ENCODE data around the gene GALNT7.
"Not testable (repeated sequence)": the region's sequence is repeated elsewhere in the genome, so short reads cannot be mapped to it uniquely, and the experiment has no call there.

GALNT7 gene

DNA sequence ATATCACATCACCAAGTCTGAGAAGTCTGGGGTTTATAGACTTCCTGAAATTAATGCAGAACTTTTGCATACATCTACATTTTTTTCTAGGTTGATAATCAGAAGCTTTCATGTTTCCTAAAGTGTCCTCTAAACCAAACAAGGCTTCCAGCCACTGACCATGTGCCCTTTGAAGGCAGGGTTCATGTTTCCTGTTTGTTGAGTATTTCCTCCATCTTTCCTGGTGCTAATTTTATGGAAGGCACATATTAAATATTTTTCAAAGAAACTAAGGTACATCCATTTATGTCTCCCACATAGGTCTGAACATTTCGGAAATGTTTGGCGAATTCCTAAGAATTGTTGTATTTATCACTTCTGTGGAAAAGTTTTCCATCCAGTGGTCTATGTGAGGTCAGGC, 5.6 kb downstream of the GALNT7 start:
- Mint-ChIP-seq H3K4me1 (ENCODE audit: low read depth) (peaks cover 45% of the 10 kb centered on the region), H3K27me3 (no peaks in the 10 kb centered on the region), H3K36me3 (ENCODE audit: low read depth) (peaks cover 3% of the 10 kb centered on the region), H3K27ac (no peak overlapping the region), H3K4me3 (no peak overlapping the region), H3K9me3 (no peaks in the 10 kb centered on the region)
- DNase-seq, result no peak

DNA sequence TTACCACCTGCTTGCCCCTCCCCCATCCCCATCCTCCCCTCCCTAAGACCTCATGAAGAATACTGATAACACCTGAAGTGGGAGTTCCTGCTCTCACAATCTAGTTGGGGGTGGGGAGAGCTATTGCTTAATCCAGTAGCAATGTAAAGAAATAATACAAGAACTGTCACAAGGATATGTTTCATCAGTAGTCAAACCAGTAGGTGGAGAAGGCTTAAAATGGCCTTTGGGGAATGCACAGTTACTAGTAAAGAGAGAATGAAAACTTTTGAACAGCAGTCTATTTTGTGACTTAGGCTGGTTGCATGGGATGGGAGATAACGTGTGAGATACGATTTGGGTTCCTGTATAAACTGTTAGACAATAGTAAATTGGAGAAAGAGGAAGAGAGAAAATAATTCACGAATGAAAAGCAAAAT, 6.0 kb downstream of the GALNT7 start:
- no peak overlapping the region for H3K4me3 Mint-ChIP-seq
- H3K27me3 Mint-ChIP-seq, result no peaks in the 10 kb centered on the region
- peaks cover 3% of the 10 kb centered on the region for H3K36me3 Mint-ChIP-seq (ENCODE audit: low read depth)
- peaks cover 48% of the 10 kb centered on the region for H3K4me1 Mint-ChIP-seq (ENCODE audit: low read depth)
- no peak for DNase-seq
- no peaks in the 10 kb centered on the region for H3K9me3 Mint-ChIP-seq
- H3K27ac Mint-ChIP-seq, result no peak overlapping the region

DNA sequence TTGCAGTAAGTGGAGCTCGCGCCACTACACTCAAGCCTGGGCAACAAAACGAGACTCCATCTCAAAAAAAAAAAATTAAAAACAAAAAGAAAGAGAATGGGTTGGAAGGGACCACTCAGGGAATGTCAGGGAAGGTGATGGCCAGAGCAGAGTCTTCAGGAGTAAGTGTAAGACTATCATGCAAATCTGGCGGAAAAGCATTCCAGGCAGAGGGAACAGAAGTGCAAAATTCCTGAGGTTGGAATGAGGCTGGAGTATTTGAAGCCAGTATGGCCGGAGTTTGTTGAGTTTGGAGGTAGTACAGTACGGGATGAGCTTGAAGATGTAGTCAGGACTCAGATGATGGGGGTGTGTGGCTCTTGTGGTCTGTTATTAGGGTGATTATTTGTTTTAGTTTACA, 7.4 kb downstream of the GALNT7 start:
- Mint-ChIP-seq H3K27me3 (no peaks in the 10 kb centered on the region), H3K27ac (no peak overlapping the region), H3K9me3 (no peaks in the 10 kb centered on the region), H3K36me3 (ENCODE audit: low read depth) (no peaks in the 10 kb centered on the region), H3K4me1 (ENCODE audit: low read depth) (peaks cover 41% of the 10 kb centered on the region), H3K4me3 (no peak overlapping the region)
- DNase-seq, result no peak

DNA sequence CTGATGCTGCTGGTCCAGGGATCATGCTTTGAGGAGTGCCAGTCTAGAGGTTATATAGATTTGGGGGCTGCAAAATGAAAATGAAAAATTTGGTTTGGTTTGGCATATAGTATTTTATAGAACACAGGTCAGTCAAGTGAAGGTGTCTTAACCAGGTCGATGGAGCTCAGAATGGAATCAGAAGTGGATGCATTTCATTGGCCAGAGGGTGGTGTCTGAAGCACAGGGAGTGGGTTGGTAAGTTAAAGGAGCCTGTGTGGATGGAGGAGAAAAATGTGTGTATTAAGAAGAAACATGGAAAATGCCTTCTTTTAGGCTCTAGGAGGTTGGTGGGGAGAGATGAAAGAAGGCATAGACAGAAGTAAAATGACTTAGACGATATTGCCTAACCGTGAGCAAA, 8.6 kb downstream of the GALNT7 start:
- DNase-seq, result no peak
- Mint-ChIP-seq H3K27ac (no peak overlapping the region), H3K9me3 (no peaks in the 10 kb centered on the region), H3K27me3 (no peaks in the 10 kb centered on the region), H3K36me3 (ENCODE audit: low read depth) (no peaks in the 10 kb centered on the region), H3K4me3 (no peak overlapping the region), H3K4me1 (ENCODE audit: low read depth) (peaks cover 40% of the 10 kb centered on the region)

DNA sequence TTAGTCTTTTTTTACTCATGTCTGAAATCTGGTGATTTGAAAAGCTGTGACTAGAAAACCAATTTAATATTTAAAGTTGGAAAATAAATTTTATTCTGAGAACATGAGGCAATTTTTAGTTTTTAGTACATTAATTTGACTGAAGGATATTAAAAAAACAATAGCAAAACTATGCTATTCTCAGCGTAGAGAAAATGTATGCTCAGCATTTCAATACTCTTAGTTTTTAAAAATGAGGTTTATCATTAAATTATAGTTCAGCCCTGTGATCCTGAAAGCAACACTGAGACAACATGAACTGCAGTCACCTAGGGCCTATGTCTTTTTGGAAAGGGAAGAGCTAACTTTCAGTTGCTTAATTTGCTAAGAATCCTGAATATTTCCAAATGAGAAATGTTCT, 9.5 kb downstream of the GALNT7 start:
- Mint-ChIP-seq H3K9me3 (no peaks in the 10 kb centered on the region), H3K36me3 (ENCODE audit: low read depth) (peaks cover 1% of the 10 kb centered on the region), H3K4me1 (ENCODE audit: low read depth) (peaks cover 44% of the 10 kb centered on the region), H3K27me3 (no peaks in the 10 kb centered on the region), H3K4me3 (no peak overlapping the region), H3K27ac (no peak overlapping the region)
- no peak for DNase-seq

DNA sequence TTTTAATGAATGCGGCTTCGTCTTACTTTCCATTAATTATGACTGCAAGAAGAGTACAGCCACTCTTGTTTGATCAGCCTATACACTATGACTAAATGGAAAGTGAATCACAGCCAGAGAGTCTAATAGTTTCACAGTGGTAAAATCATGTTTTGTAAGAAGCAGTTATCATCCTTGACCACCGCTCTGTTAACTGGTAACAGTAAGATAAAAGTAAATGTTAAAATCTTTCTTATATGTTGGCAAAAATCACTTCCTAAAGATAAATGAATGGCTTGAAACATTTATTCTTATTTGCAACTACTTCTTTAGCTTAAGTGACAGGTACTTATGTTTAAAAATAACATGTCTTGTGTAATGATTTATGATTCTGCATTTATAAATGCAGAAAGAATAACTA, 13.2 kb downstream of the GALNT7 start:
- no peak for DNase-seq

DNA sequence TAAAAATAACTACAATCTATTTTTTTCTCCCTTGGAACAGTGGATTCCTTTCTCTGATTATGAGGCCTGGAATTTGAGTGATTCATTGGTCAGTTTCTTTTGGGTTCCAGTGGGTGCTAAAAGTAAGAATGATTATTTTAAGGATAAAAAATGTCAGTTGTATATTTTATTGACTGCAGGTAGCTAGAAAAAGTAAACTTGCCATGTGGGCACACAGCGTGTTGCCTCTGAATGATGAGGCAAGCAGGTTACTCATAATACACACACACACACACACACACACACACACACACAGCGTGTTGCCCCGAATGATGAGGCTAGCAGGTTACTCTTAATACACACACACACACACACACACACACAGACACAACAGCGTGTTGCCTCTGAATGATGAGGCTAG, 13.8 kb downstream of the GALNT7 start:
- H3K9me3 Mint-ChIP-seq, result no peaks in the 10 kb centered on the region
- no peak overlapping the region for H3K4me3 Mint-ChIP-seq
- H3K27me3 Mint-ChIP-seq, result no peaks in the 10 kb centered on the region
- peaks cover 2% of the 10 kb centered on the region for H3K36me3 Mint-ChIP-seq (ENCODE audit: low read depth)
- H3K27ac Mint-ChIP-seq, result no peak overlapping the region
- H3K4me1 Mint-ChIP-seq (ENCODE audit: low read depth), result peaks cover 41% of the 10 kb centered on the region
- no peak for DNase-seq

More for the DNA sequence above, 13.2 kb downstream of the GALNT7 start:
- Mint-ChIP-seq H3K4me3 (no peak overlapping the region), H3K27ac (no peak overlapping the region), H3K4me1 (ENCODE audit: low read depth) (peaks cover 45% of the 10 kb centered on the region), H3K36me3 (ENCODE audit: low read depth) (peaks cover 2% of the 10 kb centered on the region), H3K9me3 (no peaks in the 10 kb centered on the region), H3K27me3 (no peaks in the 10 kb centered on the region)

DNA sequence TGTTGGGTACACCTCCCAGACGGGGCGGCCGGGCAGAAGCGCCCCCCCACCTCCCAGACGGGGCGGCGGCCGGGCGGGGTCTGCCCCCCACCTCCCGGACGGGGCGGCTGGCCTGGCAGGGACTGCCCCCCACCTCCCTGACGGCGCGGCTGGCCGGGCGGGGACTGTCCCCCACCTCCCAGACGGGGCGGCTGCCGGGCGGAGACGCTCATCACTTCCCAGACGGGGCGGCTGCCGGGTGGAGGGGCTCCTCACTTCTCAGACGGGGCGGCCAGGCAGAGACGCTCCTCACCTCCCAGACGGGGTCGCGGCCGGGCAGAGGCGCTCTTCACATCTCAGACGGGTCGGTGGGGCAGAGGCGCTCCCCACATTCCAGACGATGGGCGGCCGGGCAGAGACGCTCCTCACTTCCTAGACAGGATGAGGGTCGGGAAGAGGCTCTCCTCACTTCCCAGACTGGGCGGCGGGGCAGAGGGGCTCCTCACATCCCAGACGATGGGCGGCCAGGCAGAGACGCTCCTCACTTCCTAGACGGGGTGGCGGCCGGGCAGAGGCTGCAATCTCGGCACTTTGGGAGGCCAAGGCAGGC, 15.1 kb downstream of the GALNT7 start:
- H3K27ac Mint-ChIP-seq, result not testable (repeated sequence)

DNA sequence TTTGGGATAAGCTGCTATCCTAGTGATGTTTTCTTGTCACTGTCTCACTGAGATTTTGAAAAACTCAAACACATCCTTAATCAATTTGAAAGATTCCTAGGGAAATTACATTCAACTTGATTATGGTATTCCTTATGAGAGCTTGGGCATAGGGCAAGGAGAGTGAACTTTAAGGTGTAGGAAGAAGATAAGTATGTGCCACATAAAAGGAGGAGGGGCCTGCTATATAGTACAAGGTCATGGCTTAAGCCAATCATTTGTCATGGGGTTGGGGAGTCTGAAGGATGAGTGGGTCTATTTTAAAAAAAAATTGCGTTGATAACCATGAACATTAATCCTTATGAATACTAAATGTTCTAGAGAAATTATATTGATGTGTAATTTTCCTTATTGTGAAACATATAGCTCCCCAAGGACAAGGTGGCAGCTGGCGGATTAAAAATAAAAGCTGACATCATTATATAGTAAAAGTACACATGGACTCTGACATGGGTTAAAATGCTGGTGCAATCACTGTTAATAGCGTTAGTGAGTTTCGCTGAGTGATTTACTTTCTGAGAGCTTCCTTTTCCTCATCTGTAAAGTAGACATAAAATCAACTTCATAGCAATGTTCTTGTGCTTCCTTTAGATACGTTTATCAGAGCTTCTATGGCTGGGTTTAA, 17.4 kb downstream of the GALNT7 start:
- Mint-ChIP-seq H3K27ac (no peak overlapping the region), H3K4me3 (no peak overlapping the region), H3K36me3 (ENCODE audit: low read depth) (peaks cover 2% of the 10 kb centered on the region)

More for the DNA sequence above, 15.1 kb downstream of the GALNT7 start:
- H3K9me3 Mint-ChIP-seq; H3K27me3 Mint-ChIP-seq; DNase-seq; H3K4me3 Mint-ChIP-seq; H3K36me3 Mint-ChIP-seq (ENCODE audit: low read depth): not testable (repeated sequence)
- peaks cover 45% of the 10 kb centered on the region for H3K4me1 Mint-ChIP-seq (ENCODE audit: low read depth)

DNA sequence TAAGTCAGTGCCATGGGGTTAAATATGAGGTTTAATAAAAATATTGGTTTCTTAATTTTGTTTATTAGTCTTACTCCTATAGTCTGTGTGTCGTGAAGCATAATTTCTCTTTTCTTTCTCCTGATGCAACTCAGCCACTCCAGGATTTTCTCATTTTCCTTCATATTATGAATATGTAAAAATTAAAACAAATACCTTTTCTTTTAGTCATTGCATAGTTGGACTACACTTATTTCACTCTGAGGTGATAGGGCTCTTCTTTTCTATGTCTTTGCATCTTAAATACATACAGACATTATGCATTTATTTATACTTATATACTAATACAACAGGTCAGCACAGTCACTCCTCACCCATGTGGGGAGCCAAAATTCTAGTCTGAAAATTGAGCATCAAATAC, 19.1 kb downstream of the GALNT7 start:
- Mint-ChIP-seq H3K27me3 (no peaks in the 10 kb centered on the region), H3K9me3 (no peaks in the 10 kb centered on the region), H3K27ac (no peak overlapping the region), H3K4me3 (no peak overlapping the region), H3K4me1 (ENCODE audit: low read depth) (peaks cover 63% of the 10 kb centered on the region), H3K36me3 (ENCODE audit: low read depth) (peaks cover 2% of the 10 kb centered on the region)
- DNase-seq, result no peak

More for the DNA sequence above, 17.4 kb downstream of the GALNT7 start:
- no peaks in the 10 kb centered on the region for H3K27me3 Mint-ChIP-seq
- DNase-seq, result no peak
- H3K9me3 Mint-ChIP-seq, result no peaks in the 10 kb centered on the region
- peaks cover 57% of the 10 kb centered on the region for H3K4me1 Mint-ChIP-seq (ENCODE audit: low read depth)

DNA sequence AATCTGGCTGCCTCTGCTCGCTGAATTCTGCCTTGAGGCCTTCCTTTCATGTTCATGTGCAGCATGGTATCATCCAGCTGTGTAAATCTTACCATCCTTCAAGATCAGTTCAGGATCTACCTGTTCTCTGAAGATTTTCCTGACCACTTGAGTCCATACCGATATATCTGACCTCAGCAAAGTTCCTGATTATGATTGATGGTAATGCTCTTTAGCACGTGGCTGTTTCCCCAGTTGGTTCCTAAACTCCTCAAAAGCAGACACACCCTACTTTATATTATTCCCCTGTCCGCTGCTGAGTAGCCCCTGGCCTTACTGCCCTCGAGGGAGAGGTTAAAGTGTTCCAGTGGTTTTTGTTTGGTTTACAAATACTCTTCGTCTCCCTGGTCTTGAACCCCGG, 20.0 kb downstream of the GALNT7 start:
- Mint-ChIP-seq H3K36me3 (ENCODE audit: low read depth) (no peaks in the 10 kb centered on the region), H3K4me1 (ENCODE audit: low read depth) (peaks cover 63% of the 10 kb centered on the region), H3K4me3 (no peak overlapping the region), H3K9me3 (no peaks in the 10 kb centered on the region), H3K27me3 (no peaks in the 10 kb centered on the region), H3K27ac (no peak overlapping the region)
- DNase-seq, result no peak

DNA sequence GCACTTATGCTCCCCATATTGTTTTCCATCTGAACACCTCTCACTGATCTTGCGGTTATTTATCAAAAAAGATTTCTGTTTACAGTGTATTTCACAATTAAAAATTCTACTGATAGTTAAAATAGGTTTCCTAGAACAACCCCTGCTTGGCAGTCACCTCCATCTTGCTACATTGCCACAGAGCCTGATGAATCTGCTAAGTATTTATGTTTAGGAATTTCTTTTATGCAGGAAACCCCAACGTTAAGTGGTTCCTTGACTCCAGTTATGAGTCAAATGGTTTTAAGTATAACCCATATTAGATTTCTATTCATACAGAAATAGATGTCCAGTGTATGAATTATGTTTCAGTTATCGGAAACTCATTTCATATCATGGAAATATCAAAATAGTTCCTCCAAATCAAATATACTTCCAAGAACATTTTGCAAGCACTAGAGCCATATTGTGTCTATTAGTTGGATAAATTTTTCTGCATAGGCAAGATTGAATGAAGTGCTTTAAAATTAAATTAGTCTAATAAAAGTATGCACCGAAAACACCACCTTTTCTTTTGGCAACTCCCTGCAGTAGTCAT, 20.6 kb downstream of the GALNT7 start:
- Mint-ChIP-seq H3K36me3 (ENCODE audit: low read depth) (no peaks in the 10 kb centered on the region), H3K4me1 (ENCODE audit: low read depth) (peaks cover 64% of the 10 kb centered on the region), H3K9me3 (no peaks in the 10 kb centered on the region), H3K27me3 (no peaks in the 10 kb centered on the region), H3K27ac (no peak overlapping the region), H3K4me3 (no peak overlapping the region)
- no peak for DNase-seq

DNA sequence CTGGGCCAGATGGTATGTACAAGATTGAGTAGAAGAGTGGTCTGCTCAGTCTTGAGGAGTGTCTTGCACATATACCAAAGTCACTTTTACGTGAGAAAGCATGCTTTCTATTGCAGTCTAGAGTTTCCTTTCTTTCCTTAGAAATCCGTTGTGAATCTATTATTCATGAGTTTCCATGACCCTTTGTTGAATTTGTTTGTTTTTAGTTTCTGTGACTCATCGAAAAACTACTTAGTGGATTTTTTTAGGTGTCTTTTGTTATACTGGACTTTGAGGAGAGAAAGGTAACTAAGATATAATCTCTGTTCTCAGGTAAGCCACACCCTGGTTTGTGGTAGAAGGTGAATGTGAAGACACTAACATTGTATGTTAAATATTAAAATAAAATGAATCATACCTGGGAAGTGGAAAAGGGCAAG, 23.0 kb downstream of the GALNT7 start:
- H3K27me3 Mint-ChIP-seq, result no peaks in the 10 kb centered on the region
- no peak for DNase-seq
- no peaks in the 10 kb centered on the region for H3K9me3 Mint-ChIP-seq
- H3K27ac Mint-ChIP-seq, result peak overlapping the region; percentile 74
- H3K4me1 Mint-ChIP-seq (ENCODE audit: low read depth), result peaks cover 55% of the 10 kb centered on the region
- H3K4me3 Mint-ChIP-seq, result no peak overlapping the region
- H3K36me3 Mint-ChIP-seq (ENCODE audit: low read depth), result no peaks in the 10 kb centered on the region

DNA sequence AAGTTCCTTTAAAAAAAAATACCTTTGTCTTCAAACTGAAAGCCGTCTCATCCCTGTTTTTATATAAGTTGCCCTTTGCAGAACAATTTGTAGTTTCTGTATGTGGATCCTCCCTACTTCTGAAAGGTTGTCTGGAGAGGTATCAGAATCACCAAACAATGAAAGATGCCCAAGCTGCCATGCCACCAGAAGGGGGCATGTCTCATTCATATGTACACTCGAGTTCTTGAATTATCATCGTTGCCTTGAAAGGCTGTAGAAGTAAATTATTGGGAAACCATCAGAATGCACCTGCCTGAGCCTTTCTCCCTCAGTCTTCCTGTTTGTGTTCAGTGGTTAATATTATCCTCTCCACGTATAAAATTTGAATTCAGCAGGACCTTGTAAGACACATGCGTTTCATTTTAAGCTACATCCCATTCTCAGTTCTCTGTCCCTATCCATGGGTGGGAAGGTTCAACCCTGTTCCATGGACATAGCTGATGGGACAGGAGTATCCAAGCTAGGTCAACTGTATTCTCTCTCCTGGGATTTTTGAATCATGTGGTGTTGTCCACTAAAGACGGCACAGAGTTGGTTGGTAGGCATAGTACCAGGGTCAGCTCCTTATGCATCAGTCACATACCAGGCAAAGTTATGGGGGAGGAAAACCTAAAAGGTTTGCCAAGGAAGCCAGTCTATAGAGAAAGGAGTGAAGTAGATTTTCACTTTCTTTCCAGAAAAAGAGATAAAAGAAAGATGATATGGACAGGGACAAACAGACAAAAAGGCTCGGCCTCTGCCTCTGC, 24.0 kb downstream of the GALNT7 start:
- Mint-ChIP-seq H3K36me3 (ENCODE audit: low read depth) (no peaks in the 10 kb centered on the region), H3K27ac (peak overlapping the region; percentile 54), H3K4me1 (ENCODE audit: low read depth) (peaks cover 55% of the 10 kb centered on the region), H3K9me3 (no peaks in the 10 kb centered on the region), H3K4me3 (no peak overlapping the region), H3K27me3 (no peaks in the 10 kb centered on the region)
- no peak for DNase-seq

DNA sequence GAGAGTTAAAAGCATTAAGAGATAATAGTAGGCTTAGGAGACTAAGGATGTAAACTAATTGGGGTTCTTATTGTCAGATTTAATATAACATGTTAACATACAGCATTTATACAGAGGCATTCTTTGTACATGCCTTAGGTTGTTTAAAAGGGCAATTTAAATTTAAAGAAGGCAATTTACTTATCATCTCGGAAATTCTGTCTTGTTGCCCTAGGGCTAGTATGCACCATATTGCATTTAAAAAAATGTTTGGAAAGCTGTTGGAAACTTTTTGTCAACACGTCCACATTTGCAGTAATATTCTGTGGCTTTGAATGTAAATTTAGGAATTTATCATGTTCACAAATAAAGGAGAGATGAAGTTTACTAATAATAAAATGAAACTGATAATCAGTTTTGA, 25.5 kb downstream of the GALNT7 start:
- H3K9me3 Mint-ChIP-seq, result no peaks in the 10 kb centered on the region
- no peak overlapping the region for H3K27ac Mint-ChIP-seq
- no peak for DNase-seq
- no peaks in the 10 kb centered on the region for H3K27me3 Mint-ChIP-seq
- no peaks in the 10 kb centered on the region for H3K36me3 Mint-ChIP-seq (ENCODE audit: low read depth)
- peaks cover 45% of the 10 kb centered on the region for H3K4me1 Mint-ChIP-seq (ENCODE audit: low read depth)
- H3K4me3 Mint-ChIP-seq, result no peak overlapping the region
